Keratinocyte (primary cell): ENCODE data around the gene OR5H14.

Source experiments
- EZH2 ChIP-seq: IDR thresholded peaks from one replicate; pipeline ENCODE4 v1.6.1; 2012; ENCODE audit warnings: inconsistent platforms, mild to moderate bottlenecking, low read length, moderate library complexity
- TF ChIP-seq, protein P1 (sequence below), 3 experiments: IDR thresholded peaks in 1 of 3; conservative IDR thresholded peaks in 1 of 3; optimal IDR thresholded peaks in 1 of 3; 2 replicates in 2 of 3; 3 replicates in 1 of 3; pipeline versions ENCODE3 to v1.5.1; 2011; ENCODE audit warnings: low read length in 3 of 3, mild to moderate bottlenecking in 3 of 3, moderate library complexity in 2 of 3, control low read depth in 1 of 3, inconsistent platforms in 1 of 3; ENCODE audit not compliant: insufficient read depth in 2 of 3; ENCODE audit errors: extremely low read depth in 1 of 3

GRCh38 chr3:98140531-98140930 is 6.7 kb upstream of the OR5H14 start:
- TF ChIP-seq, protein P1, sequence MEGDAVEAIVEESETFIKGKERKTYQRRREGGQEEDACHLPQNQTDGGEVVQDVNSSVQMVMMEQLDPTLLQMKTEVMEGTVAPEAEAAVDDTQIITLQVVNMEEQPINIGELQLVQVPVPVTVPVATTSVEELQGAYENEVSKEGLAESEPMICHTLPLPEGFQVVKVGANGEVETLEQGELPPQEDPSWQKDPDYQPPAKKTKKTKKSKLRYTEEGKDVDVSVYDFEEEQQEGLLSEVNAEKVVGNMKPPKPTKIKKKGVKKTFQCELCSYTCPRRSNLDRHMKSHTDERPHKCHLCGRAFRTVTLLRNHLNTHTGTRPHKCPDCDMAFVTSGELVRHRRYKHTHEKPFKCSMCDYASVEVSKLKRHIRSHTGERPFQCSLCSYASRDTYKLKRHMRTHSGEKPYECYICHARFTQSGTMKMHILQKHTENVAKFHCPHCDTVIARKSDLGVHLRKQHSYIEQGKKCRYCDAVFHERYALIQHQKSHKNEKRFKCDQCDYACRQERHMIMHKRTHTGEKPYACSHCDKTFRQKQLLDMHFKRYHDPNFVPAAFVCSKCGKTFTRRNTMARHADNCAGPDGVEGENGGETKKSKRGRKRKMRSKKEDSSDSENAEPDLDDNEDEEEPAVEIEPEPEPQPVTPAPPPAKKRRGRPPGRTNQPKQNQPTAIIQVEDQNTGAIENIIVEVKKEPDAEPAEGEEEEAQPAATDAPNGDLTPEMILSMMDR (optimal IDR thresholded peaks at IDR 0.05 in 1 of 3, IDR thresholded peaks at IDR 0.05 in 1 of 3, conservative IDR thresholded peaks at IDR 0.05 in 1 of 3; ENCODE audit: extremely low read depth in 1 of 3, insufficient read depth in 2 of 3, low read length in 3 of 3) = no peak
- no peak for TF ChIP-seq EZH2
